SU-DHL-6 (cell line): ENCODE measurements around the gene PSD.

Experiments used
- H2AFZ ChIP-seq: fragments of 200-600 bp; sonication (generic); 2 replicates; pipeline ENCODE4 v1.6.1; 2014; ENCODE audit warnings: low read depth, mild to moderate bottlenecking, moderate library complexity, mixed read lengths, antibody characterized with exemption, low read length; ENCODE audit not compliant: severe bottlenecking
- H3F3A ChIP-seq: fragments of 200-600 bp; shearing (Covaris generic); 2 replicates; pipeline ENCODE4 v1.6.0; 2016; ENCODE audit warnings: antibody characterized with exemption, mild to moderate bottlenecking; ENCODE audit not compliant: insufficient read depth
- H3K27ac ChIP-seq: fragments of 200-600 bp; sonication (generic); 2 replicates; pipeline ENCODE4 v1.5.1; 2016; ENCODE audit warnings: low read depth, mild to moderate bottlenecking, low read length, moderate library complexity, mixed read lengths
- H3K27me3 ChIP-seq: fragments of 200-600 bp; sonication (generic), shearing (Covaris generic); 2 replicates; pipeline ENCODE4 v1.6.0; 2014; ENCODE audit warnings: mild to moderate bottlenecking, low read length
- H3K36me3 ChIP-seq: fragments of 200-600 bp; sonication (generic); 2 replicates; pipeline ENCODE4 v1.6.1; 2014; ENCODE audit warnings: mild to moderate bottlenecking, low read length, mixed read lengths
- H3K4me2 ChIP-seq: fragments of 300-600, 200-600 bp; shearing (Covaris generic), sonication (generic); 2 replicates; pipeline ENCODE4 v1.6.0; 2014; ENCODE audit warnings: low read length, low read depth, mild to moderate bottlenecking; ENCODE audit not compliant: poor library complexity, severe bottlenecking
- H3K4me3 ChIP-seq: fragments of 200-600 bp; sonication (generic); 2 replicates; pipeline ENCODE4 v1.5.1; 2014; ENCODE audit warnings: antibody characterized with exemption, low read length, mild to moderate bottlenecking, mixed read lengths; ENCODE audit not compliant: insufficient read depth, poor library complexity, severe bottlenecking
- H3K79me2 ChIP-seq: fragments of 200-600 bp; sonication (generic); 2 replicates; pipeline ENCODE4 v1.6.1; 2014; ENCODE audit warnings: mild to moderate bottlenecking, low read length, moderate library complexity; ENCODE audit not compliant: insufficient read depth
- H3K9ac ChIP-seq: fragments of 200-600 bp; sonication (generic); 2 replicates; pipeline ENCODE4 v1.7.0; 2014; ENCODE audit warnings: mild to moderate bottlenecking, low read length
- H3K9me2 ChIP-seq: fragments of 200-600 bp; sonication (generic); replicated peaks from 2 replicates; pipeline ENCODE4 v1.6.1; 2014; ENCODE audit warnings: low read length; ENCODE audit not compliant: insufficient read depth
- H3K9me3 ChIP-seq: fragments of 200-600 bp; sonication (generic); 2 replicates; pipeline ENCODE4 v1.6.1; 2014; ENCODE audit warnings: low read length, mixed read lengths; ENCODE audit not compliant: insufficient read depth
- H4K20me1 ChIP-seq: fragments of 200-600 bp; sonication (generic); 2 replicates; pipeline ENCODE4 v1.6.1; 2014; ENCODE audit warnings: low read depth, mild to moderate bottlenecking, antibody characterized with exemption, low read length, moderate library complexity, mixed read lengths
- CTCF ChIP-seq: fragments of 200-600 bp; sonication (generic); IDR thresholded peaks from one replicate; pipeline ENCODE4 v1.5.1; 2017; ENCODE audit warnings: antibody characterized with exemption, mild to moderate bottlenecking, low read length, moderate library complexity; ENCODE audit not compliant: insufficient read depth, poor library complexity, severe bottlenecking
- EZH2phosphoT487 ChIP-seq: fragments of 200-600 bp; sonication (generic), shearing (Covaris generic); conservative IDR thresholded peaks from 2 replicates; pipeline ENCODE4 v1.6.1; 2018; ENCODE audit warnings: mild to moderate bottlenecking, antibody characterized with exemption, low read length, moderate library complexity, mixed read lengths

The PSD gene

GRCh38 chr10:102375250-102375649 lies 43.3 kb downstream of the PSD start:
- no peaks in the 10 kb centered on the region for H3K79me2 ChIP-seq
- H3K9me3 ChIP-seq: no peaks in the 10 kb centered on the region
- H4K20me1 ChIP-seq: no peaks in the 10 kb centered on the region
- H3K27ac ChIP-seq: no peak overlapping the region
- no peaks in the 10 kb centered on the region for H3K9me2 ChIP-seq
- H3K36me3 ChIP-seq: peaks cover 7% of the 10 kb centered on the region; the same call in 1 of the 2 replicates
- no peaks in the 10 kb centered on the region for H3F3A ChIP-seq
- no peak overlapping the region for H3K4me2 ChIP-seq
- H3K4me3 ChIP-seq: no peak overlapping the region
- no peak overlapping the region for H3K9ac ChIP-seq
- TF ChIP-seq CTCF: no peak
- TF ChIP-seq EZH2phosphoT487: no peak
- H3K27me3 ChIP-seq: no peaks in the 10 kb centered on the region
- H2AFZ ChIP-seq: no peak overlapping the region

- H3K4me3 ChIP-seq: no peak overlapping the region
- no peaks in the 10 kb centered on the region for H3K9me3 ChIP-seq
- no peaks in the 10 kb centered on the region for H3K27me3 ChIP-seq
- no peaks in the 10 kb centered on the region for H3K79me2 ChIP-seq
- no peak overlapping the region for H3K9ac ChIP-seq
- H3F3A ChIP-seq: no peaks in the 10 kb centered on the region
- H2AFZ ChIP-seq: no peak overlapping the region
- H3K27ac ChIP-seq: no peak overlapping the region
- H4K20me1 ChIP-seq: no peaks in the 10 kb centered on the region
- H3K4me2 ChIP-seq: no peak overlapping the region
- H3K9me2 ChIP-seq: no peaks in the 10 kb centered on the region
- H3K36me3 ChIP-seq: peaks cover 11% of the 10 kb centered on the region
- no peak for TF ChIP-seq EZH2phosphoT487
- no peak for TF ChIP-seq CTCF
Measured at GRCh38 chr10:102371295-102371694, 47.3 kb downstream of the PSD start.

- Histone ChIP-seq H3K27me3 (no peaks in the 10 kb centered on the region), H3K9me3 (no peaks in the 10 kb centered on the region), H3K9me2 (no peaks in the 10 kb centered on the region), H2AFZ (no peak overlapping the region), H3F3A (no peaks in the 10 kb centered on the region), H3K4me3 (no peak overlapping the region), H3K27ac (no peak overlapping the region), H3K9ac (no peak overlapping the region), H3K79me2 (no peaks in the 10 kb centered on the region), H3K4me2 (no peak overlapping the region), H4K20me1 (no peaks in the 10 kb centered on the region), H3K36me3 (peaks cover 11% of the 10 kb centered on the region)
- no peak for TF ChIP-seq EZH2phosphoT487
- no peak for TF ChIP-seq CTCF
Measured at GRCh38 chr10:102368077-102368476, 50.5 kb downstream of the PSD start.
